Measurements from ENCODE around the gene ATF6B.

Gene ATF6B

GRCh38 chr6:32147401-32148132 is 19.5 kb upstream of the ATF6B start:
- no peak for TF ChIP-seq CTCF (IDR thresholded peaks at IDR 0.05)

GRCh38 chr6:32146687-32147086 is 18.6 kb upstream of the ATF6B start:
- TF ChIP-seq CTCF (IDR thresholded peaks at IDR 0.05) = no peak

GRCh38 chr6:32146287-32146686 is 18.2 kb upstream of the ATF6B start:
- TF ChIP-seq CTCF (IDR thresholded peaks at IDR 0.05) = no peak

GRCh38 chr6:32140420-32141046 is 12.5 kb upstream of the ATF6B start:
- TF ChIP-seq CTCF (IDR thresholded peaks at IDR 0.05) = no peak

GRCh38 chr6:32139590-32139989 is 11.5 kb upstream of the ATF6B start:
- TF ChIP-seq CTCF (IDR thresholded peaks at IDR 0.05) = no peak

- TF ChIP-seq CTCF (IDR thresholded peaks at IDR 0.05) = no peak
These were observed 9.4 kb upstream of the ATF6B start for GRCh38 chr6:32137454-32137853.

- TF ChIP-seq CTCF (IDR thresholded peaks at IDR 0.05) = no peak
These were observed 5.7 kb upstream of the ATF6B start for GRCh38 chr6:32133786-32134185.
